GM10248 (cell line): ENCODE results near the gene EGLN2.
"Not testable (repeated sequence)": the region's sequence is repeated elsewhere in the genome, so short reads cannot be mapped to it uniquely, and the experiment has no call there.

Experiments
- CTCF ChIA-PET: fragments of 300-600 bp; sonication (Branson Sonifier 250); formaldehyde crosslinking; extraction: SDS; loops from one replicate; lab custom pipeline; 2021; ENCODE audit warnings: antibody characterized with exemption; lab: Yijun Ruan, JAX
- POLR2A ChIA-PET: fragments of 350-650 bp; sonication (Branson Sonifier 250); formaldehyde crosslinking; extraction: SDS; loops from one replicate; lab custom pipeline; 2020; ENCODE audit warnings: antibody characterized with exemption; lab: Yijun Ruan, JAX
- DNase-seq: peaks from one replicate; pipeline ENCODE4 v3.0.0; 2012; ENCODE audit errors: extremely low spot score
- TF ChIP-seq, protein P1 (sequence below): IDR thresholded peaks from 2 replicates; pipeline ENCODE4 v1.5.1; 2012; ENCODE audit warnings: mild to moderate bottlenecking, low read depth; ENCODE audit errors: extremely low read depth, missing control alignments, control extremely low read depth

The EGLN2 gene

DNA sequence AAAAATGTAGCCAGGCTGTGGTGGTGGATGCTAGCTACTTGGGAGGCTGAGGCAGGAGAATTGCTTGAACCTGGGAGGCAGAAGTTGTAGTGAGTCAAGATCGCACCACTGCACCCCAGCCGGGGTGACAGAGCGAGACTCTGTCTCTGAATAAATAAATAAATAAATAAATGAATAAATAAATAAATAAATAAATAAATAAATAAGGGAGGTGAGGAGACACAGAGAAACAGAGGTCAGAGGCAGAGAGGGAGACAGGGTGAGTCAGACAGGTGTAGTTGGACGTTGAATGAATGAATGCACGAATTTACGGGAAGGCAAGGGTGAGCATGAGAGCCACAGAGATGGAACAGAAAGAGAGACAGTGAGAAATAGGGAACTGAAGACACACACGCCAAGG lies 17.9 kb upstream of the EGLN2 start:
- CTCF ChIA-PET = interaction anchor here (1.4 kb wide), 1 partner anchor 25 kb away, joined by 6 read pairs; no protein-coding TSS in a partner anchor

DNA sequence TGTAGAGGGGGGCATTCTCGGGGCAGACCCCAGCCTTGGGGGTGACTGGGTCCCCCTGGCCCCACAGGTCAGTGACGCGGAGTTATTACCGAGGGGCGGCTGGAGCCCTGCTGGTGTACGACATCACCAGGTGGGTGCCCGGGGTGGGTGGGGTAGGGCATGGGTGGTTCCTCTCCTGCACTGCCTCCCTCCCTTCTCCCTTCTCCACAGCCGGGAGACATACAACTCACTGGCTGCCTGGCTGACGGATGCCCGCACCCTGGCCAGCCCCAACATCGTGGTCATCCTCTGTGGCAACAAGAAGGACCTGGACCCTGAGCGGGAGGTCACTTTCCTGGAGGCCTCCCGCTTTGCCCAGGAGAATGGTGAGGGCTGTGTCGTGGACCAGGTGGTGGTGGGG lies 15.3 kb upstream of the EGLN2 start:
- ChIA-PET POLR2A (no interaction called here), CTCF (no interaction called here)
- DNase-seq = no peak
- TF ChIP-seq, protein P1, sequence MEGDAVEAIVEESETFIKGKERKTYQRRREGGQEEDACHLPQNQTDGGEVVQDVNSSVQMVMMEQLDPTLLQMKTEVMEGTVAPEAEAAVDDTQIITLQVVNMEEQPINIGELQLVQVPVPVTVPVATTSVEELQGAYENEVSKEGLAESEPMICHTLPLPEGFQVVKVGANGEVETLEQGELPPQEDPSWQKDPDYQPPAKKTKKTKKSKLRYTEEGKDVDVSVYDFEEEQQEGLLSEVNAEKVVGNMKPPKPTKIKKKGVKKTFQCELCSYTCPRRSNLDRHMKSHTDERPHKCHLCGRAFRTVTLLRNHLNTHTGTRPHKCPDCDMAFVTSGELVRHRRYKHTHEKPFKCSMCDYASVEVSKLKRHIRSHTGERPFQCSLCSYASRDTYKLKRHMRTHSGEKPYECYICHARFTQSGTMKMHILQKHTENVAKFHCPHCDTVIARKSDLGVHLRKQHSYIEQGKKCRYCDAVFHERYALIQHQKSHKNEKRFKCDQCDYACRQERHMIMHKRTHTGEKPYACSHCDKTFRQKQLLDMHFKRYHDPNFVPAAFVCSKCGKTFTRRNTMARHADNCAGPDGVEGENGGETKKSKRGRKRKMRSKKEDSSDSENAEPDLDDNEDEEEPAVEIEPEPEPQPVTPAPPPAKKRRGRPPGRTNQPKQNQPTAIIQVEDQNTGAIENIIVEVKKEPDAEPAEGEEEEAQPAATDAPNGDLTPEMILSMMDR = no peak

More for the DNA sequence above, 17.9 kb upstream of the EGLN2 start:
- POLR2A ChIA-PET = interaction anchor here (0.6 kb wide), 1 partner anchor 11 kb away, joined by 8 read pairs; no protein-coding TSS in a partner anchor
- no peak for DNase-seq
- TF ChIP-seq, protein P1 = no peak

DNA sequence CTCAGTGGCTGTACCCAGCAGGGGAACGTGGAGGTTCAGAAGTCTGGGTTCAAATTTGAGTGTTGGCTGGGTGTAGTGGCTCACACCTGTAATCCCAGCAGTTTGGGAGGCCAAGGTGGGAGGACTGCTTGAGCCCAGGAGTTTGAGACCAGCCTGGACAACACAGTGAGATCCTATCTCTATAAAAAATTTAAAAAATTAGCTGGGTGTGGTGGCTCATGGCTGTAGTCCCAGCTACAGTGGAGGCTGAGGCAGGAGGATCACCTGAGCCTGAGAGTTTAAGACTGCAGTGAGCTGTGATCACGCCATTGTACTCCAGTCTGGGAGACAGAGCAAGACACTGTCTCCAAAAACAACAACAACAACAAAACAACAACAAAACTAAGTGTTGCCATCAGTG lies 14.8 kb upstream of the EGLN2 start:
- CTCF ChIA-PET, POLR2A ChIA-PET, DNase-seq: not testable (repeated sequence)

DNA sequence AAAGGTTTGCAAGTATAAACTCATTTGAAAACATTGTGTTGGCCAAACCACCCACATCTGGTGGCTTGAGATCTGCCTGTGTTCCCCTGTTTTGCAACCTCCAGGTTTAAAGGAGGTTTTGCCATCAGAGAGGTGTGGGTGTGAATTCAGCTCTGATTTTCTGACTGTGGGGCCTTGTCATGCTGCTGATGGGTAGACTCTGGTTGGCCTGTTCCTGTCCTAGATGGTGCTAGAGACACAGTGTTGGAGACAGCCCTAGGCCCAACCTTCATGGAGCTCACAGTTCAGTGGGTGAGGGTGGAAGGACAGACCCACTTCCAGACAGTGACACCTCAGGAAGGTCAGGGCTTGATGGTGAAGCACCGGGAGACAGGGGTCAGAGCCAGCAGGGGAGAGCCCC lies 13.5 kb upstream of the EGLN2 start:
- DNase-seq = no peak
- POLR2A ChIA-PET = no interaction called here
- CTCF ChIA-PET = interaction anchor here (1.5 to 3.1 kb wide), 2 partner anchors 12 to 21 kb away, joined by 5 to 12 read pairs; partner anchors contain the start of gene EGLN2
- TF ChIP-seq, protein P1 = no peak

DNA sequence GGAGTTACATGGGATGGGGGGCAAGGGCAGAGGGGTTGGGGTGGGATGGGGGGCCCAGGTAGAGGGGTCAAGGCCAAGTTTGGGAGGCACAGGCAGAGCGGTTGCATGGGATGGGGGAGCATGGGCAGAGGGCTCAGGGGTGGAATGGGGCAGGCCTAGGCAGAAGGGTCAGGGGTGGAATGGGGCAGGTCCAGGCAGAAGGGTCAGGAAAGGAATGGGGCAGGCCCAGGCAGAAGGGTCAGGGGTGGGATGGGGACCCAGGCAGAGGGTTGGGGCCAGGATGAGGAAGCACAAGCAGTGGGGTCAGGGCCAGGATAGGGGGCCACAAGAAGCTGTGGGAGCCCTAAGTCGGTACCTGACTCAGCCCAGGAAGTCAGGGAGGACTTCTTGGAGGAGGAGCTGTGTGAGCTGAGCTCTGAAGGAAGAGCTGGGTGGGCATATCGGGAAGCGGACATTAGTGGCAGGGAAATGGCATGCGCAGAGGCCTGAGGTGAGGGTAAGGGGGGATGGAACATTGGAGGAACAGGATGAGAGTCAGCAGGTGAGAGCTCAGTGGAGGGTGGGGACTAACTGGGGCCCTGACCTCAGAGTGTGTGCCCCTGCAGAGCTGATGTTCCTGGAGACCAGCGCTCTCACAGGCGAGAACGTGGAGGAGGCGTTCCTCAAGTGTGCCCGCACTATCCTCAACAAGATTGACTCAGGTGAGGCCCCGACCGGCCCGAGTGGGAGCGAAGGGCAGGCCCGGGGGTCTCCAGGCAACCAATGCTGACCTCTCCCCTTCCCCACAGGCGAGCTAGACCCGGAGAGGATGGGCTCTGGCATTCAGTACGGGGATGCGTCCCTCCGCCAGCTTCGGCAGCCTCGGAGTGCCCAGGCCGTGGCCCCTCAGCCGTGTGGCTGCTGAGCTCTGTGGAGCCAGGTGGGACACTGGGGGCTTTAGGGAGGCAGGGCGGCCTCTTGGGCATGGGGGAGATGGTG lies 12.6 kb upstream of the EGLN2 start:
- CTCF ChIA-PET = interaction anchor here (1.1 to 3.1 kb wide), 4 partner anchors 9 to 33 kb away, joined by 3 to 12 read pairs (median 5); partner anchors contain the start of gene EGLN2
- DNase-seq = no peak
- TF ChIP-seq, protein P1 = no peak
- POLR2A ChIA-PET = interaction anchor here (0.9 kb wide), 1 partner anchor 8 kb away, joined by 3 read pairs; no protein-coding TSS in a partner anchor

DNA sequence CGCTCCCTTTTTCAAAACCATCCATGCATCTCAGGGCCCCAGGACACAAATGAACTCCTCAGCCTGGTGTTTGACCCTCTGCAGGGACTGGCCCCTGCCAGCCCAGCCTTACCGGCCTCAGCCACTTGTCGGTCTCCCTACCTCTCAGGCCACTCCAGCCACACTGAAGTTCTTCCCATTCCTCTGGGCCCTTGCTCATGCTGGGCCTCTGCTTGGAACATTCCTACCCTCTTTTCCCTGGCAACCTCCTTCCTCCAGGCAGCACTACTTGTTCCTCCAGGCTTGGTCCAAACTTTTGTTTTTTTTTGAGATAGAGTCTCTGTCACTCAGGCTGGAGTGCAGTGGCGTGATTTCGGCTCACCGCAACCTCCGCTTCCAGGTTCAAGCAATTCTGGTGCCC lies 7.6 kb upstream of the EGLN2 start:
- POLR2A ChIA-PET = no interaction called here
- DNase-seq = no peak
- TF ChIP-seq, protein P1 = no peak
- CTCF ChIA-PET = interaction anchor here (1.5 kb wide), 1 partner anchor 13 kb away, joined by 4 read pairs; the partner anchor contains the start of gene RAB4B
